WI38 (cell line): ENCODE results near the gene BTAF1.

Experiments used
- H3K4me3 ChIP-seq: 2 replicates; pipeline ENCODE4 v1.5.1; 2011; ENCODE audit warnings: low read depth, mild to moderate bottlenecking, control low read depth, low read length
- TF ChIP-seq, protein P1 (sequence below): IDR thresholded peaks from 2 replicates; pipeline ENCODE4 v1.5.1; 2012; ENCODE audit warnings: low read depth, mild to moderate bottlenecking, control low read depth, low read length

The BTAF1 gene

DNA sequence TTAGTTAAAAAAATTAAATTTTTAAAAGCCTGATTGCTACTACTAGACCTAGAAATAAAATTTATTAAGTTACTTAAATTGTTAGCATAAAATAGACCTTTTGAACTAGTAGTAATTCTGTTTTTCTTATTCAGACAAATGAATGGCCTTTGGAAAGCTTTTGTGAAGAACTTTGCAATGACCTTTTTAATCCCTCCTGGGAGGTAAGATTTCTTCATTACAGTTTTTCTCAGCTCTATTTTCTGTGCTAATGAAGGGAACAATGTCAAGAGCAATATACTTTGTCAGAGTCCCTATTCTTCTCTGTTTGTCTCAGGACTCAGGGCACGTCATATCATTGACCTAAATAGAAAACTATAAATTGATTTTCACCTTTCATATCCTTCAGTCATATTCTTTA lies 33.5 kb downstream of the BTAF1 start:
- no peak overlapping the region for H3K4me3 ChIP-seq
- TF ChIP-seq, protein P1, sequence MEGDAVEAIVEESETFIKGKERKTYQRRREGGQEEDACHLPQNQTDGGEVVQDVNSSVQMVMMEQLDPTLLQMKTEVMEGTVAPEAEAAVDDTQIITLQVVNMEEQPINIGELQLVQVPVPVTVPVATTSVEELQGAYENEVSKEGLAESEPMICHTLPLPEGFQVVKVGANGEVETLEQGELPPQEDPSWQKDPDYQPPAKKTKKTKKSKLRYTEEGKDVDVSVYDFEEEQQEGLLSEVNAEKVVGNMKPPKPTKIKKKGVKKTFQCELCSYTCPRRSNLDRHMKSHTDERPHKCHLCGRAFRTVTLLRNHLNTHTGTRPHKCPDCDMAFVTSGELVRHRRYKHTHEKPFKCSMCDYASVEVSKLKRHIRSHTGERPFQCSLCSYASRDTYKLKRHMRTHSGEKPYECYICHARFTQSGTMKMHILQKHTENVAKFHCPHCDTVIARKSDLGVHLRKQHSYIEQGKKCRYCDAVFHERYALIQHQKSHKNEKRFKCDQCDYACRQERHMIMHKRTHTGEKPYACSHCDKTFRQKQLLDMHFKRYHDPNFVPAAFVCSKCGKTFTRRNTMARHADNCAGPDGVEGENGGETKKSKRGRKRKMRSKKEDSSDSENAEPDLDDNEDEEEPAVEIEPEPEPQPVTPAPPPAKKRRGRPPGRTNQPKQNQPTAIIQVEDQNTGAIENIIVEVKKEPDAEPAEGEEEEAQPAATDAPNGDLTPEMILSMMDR: no peak

DNA sequence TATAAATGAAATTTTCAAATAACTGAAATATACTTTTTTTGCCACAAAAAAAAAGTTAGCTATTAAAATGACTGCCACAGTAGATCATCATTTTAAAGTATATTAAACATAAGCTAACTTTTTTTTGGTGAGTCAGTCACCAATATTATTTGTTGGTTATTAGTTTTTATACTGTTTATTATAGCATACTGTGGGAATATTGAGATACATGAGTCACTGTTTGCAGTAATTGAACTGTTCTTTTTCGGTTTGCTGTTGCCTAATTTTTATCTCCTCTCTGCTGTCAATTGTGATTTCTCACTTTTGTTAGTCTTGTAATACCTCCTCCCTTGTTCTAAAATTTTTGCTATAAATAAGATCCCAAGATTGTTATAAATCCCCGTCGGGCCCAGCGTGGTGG lies 45.7 kb downstream of the BTAF1 start:
- no peak overlapping the region for H3K4me3 ChIP-seq
- TF ChIP-seq, protein P1: no peak

- TF ChIP-seq, protein P1: no peak
Measured at GRCh38 chr10:91974960-91975359, 51.4 kb downstream of the BTAF1 start.

DNA sequence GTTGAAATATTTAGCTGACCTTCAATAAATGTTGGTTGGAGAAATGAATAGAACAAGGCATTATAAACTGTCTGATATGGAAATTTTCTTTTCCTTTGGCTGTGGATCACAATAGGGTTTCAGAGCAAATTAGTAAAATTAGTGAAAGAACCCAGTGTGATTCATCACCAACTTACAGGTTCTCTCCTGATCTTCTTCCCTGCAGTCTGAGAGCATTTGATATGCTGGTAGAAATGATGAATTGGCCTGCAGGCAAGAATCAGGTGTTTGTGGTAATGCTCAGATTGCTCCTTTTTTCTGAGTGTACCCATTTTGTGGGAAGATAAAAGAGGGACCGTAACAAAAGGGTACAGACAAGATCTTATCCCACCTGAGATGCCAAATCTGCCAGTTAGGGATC lies 51.9 kb downstream of the BTAF1 start:
- no peak overlapping the region for H3K4me3 ChIP-seq
- TF ChIP-seq, protein P1: no peak

More at GRCh38 chr10:91974960-91975359, 51.4 kb downstream of the BTAF1 start:
- no peak overlapping the region for H3K4me3 ChIP-seq

- TF ChIP-seq, protein P1: no peak
- no peak overlapping the region for H3K4me3 ChIP-seq
Measured at GRCh38 chr10:91976317-91977051, 52.9 kb downstream of the BTAF1 start.

DNA sequence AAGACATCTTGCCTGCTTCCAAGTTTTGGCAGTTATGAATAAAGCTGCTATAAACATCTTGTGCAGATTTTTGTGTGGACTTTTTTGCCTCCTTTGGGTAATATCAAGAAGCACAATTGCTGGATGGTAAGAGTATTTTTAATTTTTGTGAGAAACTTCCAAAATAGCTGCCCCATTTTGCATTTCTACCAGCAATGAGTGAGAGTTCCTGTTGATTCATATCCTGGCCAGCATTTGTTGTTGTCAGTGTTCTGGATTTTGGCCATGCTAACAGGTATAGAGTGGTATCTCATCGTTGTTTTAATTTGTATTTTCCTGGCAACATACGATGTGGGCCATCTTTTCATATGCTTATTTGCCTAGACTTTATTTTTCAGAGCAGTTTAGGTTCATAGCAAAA lies 53.9 kb downstream of the BTAF1 start:
- H3K4me3 ChIP-seq: no peak overlapping the region
- TF ChIP-seq, protein P1: no peak

DNA sequence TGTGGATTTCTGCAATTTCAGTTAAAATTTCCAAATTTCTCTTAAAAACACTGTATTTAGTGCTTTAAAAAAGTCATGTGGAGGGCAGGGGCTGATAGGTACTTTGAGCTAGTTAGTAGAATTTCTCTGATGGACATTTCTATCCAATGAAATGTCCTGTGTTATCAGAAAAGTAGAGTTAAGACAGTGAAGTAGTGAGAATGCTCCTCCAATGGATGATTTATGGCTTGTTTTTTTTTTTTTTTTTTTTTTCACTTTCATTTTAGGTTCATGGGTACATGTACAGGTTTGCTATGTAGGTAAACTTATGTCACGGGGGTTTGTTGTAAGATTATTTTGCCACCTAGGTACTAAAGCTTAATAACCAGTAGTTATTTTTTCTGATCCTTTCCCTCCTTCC lies 55.0 kb downstream of the BTAF1 start:
- no peak overlapping the region for H3K4me3 ChIP-seq
- TF ChIP-seq, protein P1: no peak
